ENCODE data around the gene U2AF1L4. TPM values are rescaled to one million over a fixed set of nuclear protein-coding genes. Genes with fewer than 3 reads are reported as not detected.
A peak's percentile ranks its signal among the peaks of the same experiment; 100 is the strongest.

The U2AF1L4 gene
- polyA plus RNA-seq, 3 donors = 6.2 to 140 (median 8.7) TPM

- H3K79me2 ChIP-seq (ENCODE audit: insufficient read depth, low read length) = peaks cover 33% of the 10 kb centered on the region
- peaks cover 25 to 34% of the 10 kb centered on the region in 2 donors for H3K36me3 ChIP-seq (replicated peaks in 1 of 2; ENCODE audit: control insufficient read depth in 1 of 2, insufficient read depth in 2 of 2, low read length in 2 of 2)
- Mint-ChIP-seq H3K4me3 (peak within 1 kb of the TSS; percentile 95 to 99), H3K36me3 (peaks cover 22 to 28% of the 10 kb centered on the region in 2 donors), H3K9me3 (no peaks in the 10 kb centered on the region), H3K27me3 (ENCODE audit: low read depth in 3 of 3) (peaks cover 1 to 6% (median 4%) of the 10 kb centered on the region in 3 donors), H3K27ac (peak within 1 kb of the TSS; percentile 80 to 93 (median 88)), H3K4me1 (peaks cover 30% of the 10 kb centered on the region)
- no peaks in the 10 kb centered on the region for H3K9me3 ChIP-seq (replicated peaks in 1 of 2; ENCODE audit: control insufficient read depth in 1 of 2, insufficient read depth in 1 of 2, low read length in 2 of 2)
- intact Hi-C loops (cut with micrococcal nuclease) = loop anchor here (2.0 to 5.0 kb wide), 3 partner anchors 91 to 207 kb away; partner anchors contain the start of genes RBM42 (in 1 of the 2) and TMEM147 (in 1 of the 2)
- peak within 1 kb of the TSS; percentile 52 to 79 for H3K27ac ChIP-seq (ENCODE audit: low read depth in 1 of 2, low read length in 2 of 2)
- peak within 1 kb of the TSS; percentile 98 for H2AFZ ChIP-seq (ENCODE audit: insufficient read depth, low read depth, low read length, poor library complexity, severe bottlenecking)
- peak within 1 kb of the TSS; percentile 81 for H3K9ac ChIP-seq (ENCODE audit: insufficient read depth, low read length, poor library complexity, severe bottlenecking)
- H3K4me1 ChIP-seq (ENCODE audit: control insufficient read depth in 1 of 2, insufficient read depth in 2 of 2, low read length in 2 of 2) = peaks cover 23 to 37% of the 10 kb centered on the region in 2 donors
- DNase-seq = no peak
- peaks cover 34% of the 10 kb centered on the region for H4K20me1 ChIP-seq (ENCODE audit: insufficient read depth, low read length)
- under 1% methylated on average over 79 of the region's 109 CpGs for WGBS (ENCODE audit: insufficient coverage)
- H3K4me2 ChIP-seq (replicated peaks; ENCODE audit: extremely low read depth, low read length, poor library complexity, severe bottlenecking) = peak within 1 kb of the TSS; percentile 96
- no peaks in the 10 kb centered on the region for H3K27me3 ChIP-seq (ENCODE audit: control insufficient read depth in 2 of 2, insufficient read depth in 2 of 2, low read length in 2 of 2)
- TF ChIP-seq, protein P1, sequence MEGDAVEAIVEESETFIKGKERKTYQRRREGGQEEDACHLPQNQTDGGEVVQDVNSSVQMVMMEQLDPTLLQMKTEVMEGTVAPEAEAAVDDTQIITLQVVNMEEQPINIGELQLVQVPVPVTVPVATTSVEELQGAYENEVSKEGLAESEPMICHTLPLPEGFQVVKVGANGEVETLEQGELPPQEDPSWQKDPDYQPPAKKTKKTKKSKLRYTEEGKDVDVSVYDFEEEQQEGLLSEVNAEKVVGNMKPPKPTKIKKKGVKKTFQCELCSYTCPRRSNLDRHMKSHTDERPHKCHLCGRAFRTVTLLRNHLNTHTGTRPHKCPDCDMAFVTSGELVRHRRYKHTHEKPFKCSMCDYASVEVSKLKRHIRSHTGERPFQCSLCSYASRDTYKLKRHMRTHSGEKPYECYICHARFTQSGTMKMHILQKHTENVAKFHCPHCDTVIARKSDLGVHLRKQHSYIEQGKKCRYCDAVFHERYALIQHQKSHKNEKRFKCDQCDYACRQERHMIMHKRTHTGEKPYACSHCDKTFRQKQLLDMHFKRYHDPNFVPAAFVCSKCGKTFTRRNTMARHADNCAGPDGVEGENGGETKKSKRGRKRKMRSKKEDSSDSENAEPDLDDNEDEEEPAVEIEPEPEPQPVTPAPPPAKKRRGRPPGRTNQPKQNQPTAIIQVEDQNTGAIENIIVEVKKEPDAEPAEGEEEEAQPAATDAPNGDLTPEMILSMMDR (IDR thresholded peaks at IDR 0.05) = no peak
- H3K4me3 ChIP-seq (replicated peaks in 1 of 3; ENCODE audit: low read depth in 2 of 3, low read length in 3 of 3) = peak within 1 kb of the TSS; percentile 78 to 91 (median 81)
These were observed 27.4 kb downstream of the U2AF1L4 start, which contains the start of gene KMT2B for GRCh38 chr19:35717665-35718344. Gene KMT2B (plus strand): TSS chr19:35718003. CDS start chr19:35718019, 16 bp downstream.

- Histone ChIP-seq H3K4me1 (ENCODE audit: control insufficient read depth in 1 of 2, insufficient read depth in 2 of 2, low read length in 2 of 2) (peaks cover 23 to 37% of the 10 kb centered on the region in 2 donors), H3K9me3 (replicated peaks in 1 of 2; ENCODE audit: control insufficient read depth in 1 of 2, insufficient read depth in 1 of 2, low read length in 2 of 2) (no peaks in the 10 kb centered on the region), H3K9ac (ENCODE audit: insufficient read depth, low read length, poor library complexity, severe bottlenecking) (peak overlapping the region; percentile 72), H2AFZ (ENCODE audit: insufficient read depth, low read depth, low read length, poor library complexity, severe bottlenecking) (peak overlapping the region; percentile 98), H3K79me2 (ENCODE audit: insufficient read depth, low read length) (peaks cover 33% of the 10 kb centered on the region), H3K27ac (ENCODE audit: low read depth in 1 of 2, low read length in 2 of 2) (peak overlapping the region; percentile 52 to 79), H3K27me3 (ENCODE audit: control insufficient read depth in 2 of 2, insufficient read depth in 2 of 2, low read length in 2 of 2) (no peaks in the 10 kb centered on the region), H3K4me2 (replicated peaks; ENCODE audit: extremely low read depth, low read length, poor library complexity, severe bottlenecking) (peak overlapping the region; percentile 96), H4K20me1 (ENCODE audit: insufficient read depth, low read length) (peaks cover 26% of the 10 kb centered on the region), H3K36me3 (replicated peaks in 1 of 2; ENCODE audit: control insufficient read depth in 1 of 2, insufficient read depth in 2 of 2, low read length in 2 of 2) (peaks cover 17 to 26% of the 10 kb centered on the region in 2 donors), H3K4me3 (replicated peaks in 1 of 3; ENCODE audit: low read depth in 2 of 3, low read length in 3 of 3) (peak overlapping the region; percentile 71 to 91 (median 78))
- under 1% methylated on average over 68 of the region's 77 CpGs for WGBS (ENCODE audit: insufficient coverage)
- TF ChIP-seq, protein P1 (IDR thresholded peaks at IDR 0.05) = peak; percentile 99
- Mint-ChIP-seq H3K4me1 (peaks cover 30% of the 10 kb centered on the region), H3K36me3 (peaks cover 15 to 20% of the 10 kb centered on the region in 2 donors), H3K27ac (peak overlapping the region; percentile 71 to 93 (median 85)), H3K4me3 (peak overlapping the region; percentile 95 to 99), H3K27me3 (ENCODE audit: low read depth in 3 of 3) (peaks cover 4 to 6% (median 4%) of the 10 kb centered on the region in 3 donors), H3K9me3 (no peaks in the 10 kb centered on the region)
- intact Hi-C loops (cut with micrococcal nuclease) = loop anchor here (1.0 to 5.0 kb wide), 5 partner anchors 23 to 206 kb away; partner anchors contain the start of genes RBM42 (in 1 of the 2) and TMEM147 (in 1 of the 2)
- DNase-seq = peak; percentile 86 to 91 (median 89)
These were observed 28.2 kb downstream of the U2AF1L4 start for GRCh38 chr19:35716801-35717664.

All from CD14-positive monocyte (primary cell).